Nephron (organoid): Measurements from ENCODE around the gene ADAMTS15.

Experiments used
- H3K27ac Mint-ChIP-seq, 3 experiments: 2 replicates each; pipeline ENCODE4 v1.8.0; 2020; ENCODE audit warnings: mixed read lengths in 3 of 3, mild to moderate bottlenecking in 2 of 3, moderate library complexity in 1 of 3
- H3K27me3 Mint-ChIP-seq: 2 replicates; pipeline ENCODE4 v1.8.0; 2021; ENCODE audit warnings: low read depth, mild to moderate bottlenecking, moderate library complexity, mixed read lengths
- H3K36me3 Mint-ChIP-seq: 2 replicates; pipeline ENCODE4 v1.8.0; 2020; ENCODE audit warnings: low read depth, mixed read lengths
- H3K4me1 Mint-ChIP-seq: 2 replicates; pipeline ENCODE4 v1.8.0; 2020; ENCODE audit warnings: mixed read lengths
- H3K4me3 Mint-ChIP-seq, 3 experiments: 2 replicates each; pipeline ENCODE4 v1.8.0; 2020; ENCODE audit warnings: mild to moderate bottlenecking in 3 of 3, mixed read lengths in 3 of 3, moderate library complexity in 2 of 3
- H3K9me3 Mint-ChIP-seq: 2 replicates; pipeline ENCODE4 v1.8.0; 2020; ENCODE audit warnings: mixed read lengths
- CTCF ChIP-seq, 3 experiments: fragments of 200-600 bp; sonication (generic); IDR thresholded peaks; one replicate each; pipeline ENCODE4 v1.5.0; 2021; ENCODE audit warnings: antibody characterized with exemption in 3 of 3; ENCODE audit not compliant: unreplicated experiment in 3 of 3

ADAMTS15 gene

GRCh38 chr11:130408901-130409300, 39.5 kb upstream of the ADAMTS15 start:
- H3K4me3 Mint-ChIP-seq: no peak overlapping the region
- H3K4me1 Mint-ChIP-seq: peaks cover 15% of the 10 kb centered on the region
- H3K27me3 Mint-ChIP-seq: peaks cover 35% of the 10 kb centered on the region
- TF ChIP-seq CTCF (IDR thresholded peaks at IDR 0.05; ENCODE audit: unreplicated experiment in 3 of 3): no peak
- H3K36me3 Mint-ChIP-seq: no peaks in the 10 kb centered on the region
- H3K9me3 Mint-ChIP-seq: no peaks in the 10 kb centered on the region
- H3K27ac Mint-ChIP-seq: no peak overlapping the region

- peaks cover 42% of the 10 kb centered on the region for H3K27me3 Mint-ChIP-seq
- no peak overlapping the region for H3K4me3 Mint-ChIP-seq
- no peak overlapping the region for H3K27ac Mint-ChIP-seq
- H3K36me3 Mint-ChIP-seq: no peaks in the 10 kb centered on the region
- H3K9me3 Mint-ChIP-seq: no peaks in the 10 kb centered on the region
- no peak for TF ChIP-seq CTCF (IDR thresholded peaks at IDR 0.05; ENCODE audit: unreplicated experiment in 3 of 3)
- peaks cover 13% of the 10 kb centered on the region for H3K4me1 Mint-ChIP-seq
Measured at GRCh38 chr11:130409594-130410388, 38.7 kb upstream of the ADAMTS15 start.

GRCh38 chr11:130411223-130411622, 37.2 kb upstream of the ADAMTS15 start:
- peaks cover 19% of the 10 kb centered on the region for H3K4me1 Mint-ChIP-seq
- H3K27ac Mint-ChIP-seq: no peak overlapping the region
- no peak for TF ChIP-seq CTCF (IDR thresholded peaks at IDR 0.05; ENCODE audit: unreplicated experiment in 3 of 3)
- H3K9me3 Mint-ChIP-seq: no peaks in the 10 kb centered on the region
- H3K36me3 Mint-ChIP-seq: no peaks in the 10 kb centered on the region
- no peak overlapping the region for H3K4me3 Mint-ChIP-seq
- peaks cover 46% of the 10 kb centered on the region for H3K27me3 Mint-ChIP-seq

- no peaks in the 10 kb centered on the region for H3K36me3 Mint-ChIP-seq
- no peak for TF ChIP-seq CTCF (IDR thresholded peaks at IDR 0.05; ENCODE audit: unreplicated experiment in 3 of 3)
- peaks cover 57% of the 10 kb centered on the region for H3K27me3 Mint-ChIP-seq
- H3K4me1 Mint-ChIP-seq: peaks cover 22% of the 10 kb centered on the region
- H3K4me3 Mint-ChIP-seq: no peak overlapping the region
- no peaks in the 10 kb centered on the region for H3K9me3 Mint-ChIP-seq
- H3K27ac Mint-ChIP-seq: no peak overlapping the region
Measured at GRCh38 chr11:130413405-130414106, 34.9 kb upstream of the ADAMTS15 start.

- Mint-ChIP-seq H3K4me1 (peaks cover 30% of the 10 kb centered on the region), H3K27me3 (peaks cover 62% of the 10 kb centered on the region), H3K9me3 (no peaks in the 10 kb centered on the region), H3K36me3 (no peaks in the 10 kb centered on the region), H3K4me3 (no peak overlapping the region), H3K27ac (no peak overlapping the region)
- TF ChIP-seq CTCF (IDR thresholded peaks at IDR 0.05; ENCODE audit: unreplicated experiment in 3 of 3): no peak
Measured at GRCh38 chr11:130414107-130415080, 34.1 kb upstream of the ADAMTS15 start.
